Bronchial epithelial cell (primary cell): ENCODE results near the gene TMEM233. TPM values are rescaled to one million over a fixed set of nuclear protein-coding genes. Genes with fewer than 3 reads are reported as not detected.
"Not testable (repeated sequence)": the region's sequence is repeated elsewhere in the genome, so short reads cannot be mapped to it uniquely, and the experiment has no call there.

Experiments used
- DNase-seq: peaks from one replicate; pipeline ENCODE4 v3.0.0-alpha.2; 2010; ENCODE audit warnings: low read depth
- FAIRE-seq: peaks from 2 replicates; lab custom pipeline; 2011; peaks lifted over from hg19 to GRCh38; lab: Jason Lieb, UNC
- H3K27me3 ChIP-seq: 2 replicates; pipeline ENCODE4 v1.5.1; 2011; ENCODE audit warnings: low read length; ENCODE audit not compliant: control insufficient read depth, insufficient read depth
- H3K36me3 ChIP-seq: 2 replicates; pipeline ENCODE4 v1.5.1; 2011; ENCODE audit warnings: low read length; ENCODE audit not compliant: control insufficient read depth, insufficient read depth
- H3K4me3 ChIP-seq: 2 replicates; pipeline ENCODE4 v1.5.1; 2011; ENCODE audit warnings: mild to moderate bottlenecking, low read depth, low read length, control low read depth
- CTCF ChIP-seq: IDR thresholded peaks from 2 replicates; pipeline ENCODE4 v1.5.1; 2011; ENCODE audit warnings: mild to moderate bottlenecking, moderate library complexity, low read length, control low read depth, inconsistent platforms; ENCODE audit not compliant: insufficient read depth, severe bottlenecking
- total RNA-seq: library from RNA; depleted of rRNA; stranded (reverse); fragments of >200 nt; gene quantifications from 2 replicates; pipeline ENCODE4 v1.2.1, GENCODE V29; 2014

The TMEM233 gene
- total RNA-seq, 1 donor from 2014 or later, result not detected

- DNase-seq, result peak; percentile 69
- TF ChIP-seq CTCF, result no peak
- Histone ChIP-seq H3K27me3 (no peaks in the 10 kb centered on the region), H3K36me3 (no peaks in the 10 kb centered on the region), H3K4me3 (no peak overlapping the region)
- FAIRE-seq, result no peak
Measured at GRCh38 chr12:119613319-119613936, 19.9 kb downstream of the TMEM233 start.

GRCh38 chr12:119614705-119615104 is 21.1 kb downstream of the TMEM233 start:
- no peak for TF ChIP-seq CTCF
- no peak overlapping the region for H3K4me3 ChIP-seq
- no peak for FAIRE-seq
- no peaks in the 10 kb centered on the region for H3K27me3 ChIP-seq
- no peaks in the 10 kb centered on the region for H3K36me3 ChIP-seq
- no peak for DNase-seq

GRCh38 chr12:119615518-119616475 is 22.2 kb downstream of the TMEM233 start:
- DNase-seq (no peak), FAIRE-seq (no peak)
- no peak for TF ChIP-seq CTCF
- H3K36me3 ChIP-seq, result no peaks in the 10 kb centered on the region
- H3K4me3 ChIP-seq, result no peak overlapping the region
- no peaks in the 10 kb centered on the region for H3K27me3 ChIP-seq

- H3K27me3 ChIP-seq, H3K36me3 ChIP-seq, H3K4me3 ChIP-seq, FAIRE-seq, DNase-seq: not testable (repeated sequence)
Measured at GRCh38 chr12:119618328-119618896, 24.8 kb downstream of the TMEM233 start.

- no peaks in the 10 kb centered on the region for H3K36me3 ChIP-seq
- FAIRE-seq, result no peak
- no peaks in the 10 kb centered on the region for H3K27me3 ChIP-seq
- H3K4me3 ChIP-seq, result no peak overlapping the region
- no peak for TF ChIP-seq CTCF
- no peak for DNase-seq
Measured at GRCh38 chr12:119620490-119620889, 26.9 kb downstream of the TMEM233 start.

GRCh38 chr12:119621878-119622277 is 28.3 kb downstream of the TMEM233 start:
- FAIRE-seq (no peak), DNase-seq (peak; percentile 14)
- H3K36me3 ChIP-seq, result no peaks in the 10 kb centered on the region
- no peak for TF ChIP-seq CTCF
- H3K27me3 ChIP-seq, result no peaks in the 10 kb centered on the region
- no peak overlapping the region for H3K4me3 ChIP-seq
